Left lung (tissue), 10 donors: ENCODE measurements around the gene CHPF. TPM values are rescaled to one million over a fixed set of nuclear protein-coding genes. Genes with fewer than 3 reads are reported as not detected.

Experiments
- ATAC-seq: fragments of 200-7000 bp; cut with Tn5 transposase; one replicate; pipeline ENCODE4 v1.9.1; 2020; ENCODE audit warnings: moderate library complexity
- DNase-seq, 4 donors: peaks; one replicate each; pipeline ENCODE4 v3.0.0-alpha.2; 2013 to 2020
- H3K27ac ChIP-seq, 2 donors: fragments of 200-600 bp; sonication (generic) in 1 of 2; one replicate each; pipeline versions ENCODE4 v1.5.0 to v1.8.0; 2020 to 2021
- H3K27me3 ChIP-seq, 2 donors: fragments of 200-600 bp; sonication (generic) in 1 of 2; one replicate each; pipeline versions ENCODE4 v1.5.0 to v1.8.0; 2020 to 2021
- H3K36me3 ChIP-seq, 2 donors: fragments of 200-600 bp; sonication (generic) in 1 of 2; one replicate each; pipeline versions ENCODE4 v1.5.0 to v1.8.0; 2020 to 2021
- H3K4me1 ChIP-seq, 2 donors: fragments of 200-600 bp; one replicate each; pipeline ENCODE4 v1.8.0; 2021
- H3K4me3 ChIP-seq, 2 donors: fragments of 200-600 bp; sonication (generic) in 1 of 2; one replicate each; pipeline versions ENCODE4 v1.5.0 to v1.8.0; 2020 to 2021; ENCODE audit warnings: mild to moderate bottlenecking in 1 of 2
- H3K9me3 ChIP-seq, 2 donors: fragments of 200-600 bp; sonication (generic) in 1 of 2; one replicate each; pipeline versions ENCODE4 v1.5.0 to v1.8.0; 2020 to 2021
- intact Hi-C, 2 donors: fragments of 100-400 bp; cut with DNase I; formaldehyde crosslinking; loops; one replicate each; pipeline versions ENCODE4 v1.11.2 to v1.14.2; 2022
- polyA plus RNA-seq, 6 donors: library from polyadenylated mRNA; unstranded; fragments of 120-200 nt; gene quantifications; one replicate each; pipeline ENCODE4 v1.2.1, GENCODE V29; 2013; ENCODE audit not compliant: insufficient read length in 6 of 6
- total RNA-seq, 2 donors: library from RNA; stranded (reverse); fragmentation: NEBNext Ultra II Directional; extraction: Animal tissue kit (Norgen Biotek cat#: 25700); gene quantifications; one replicate each; pipeline ENCODE4 v1.2.1, GENCODE V29; 2021
- TF ChIP-seq, protein P1 (sequence below), 2 donors: fragments of 200-600 bp; sonication (generic) in 1 of 2; IDR thresholded peaks; one replicate each; pipeline versions ENCODE4 v1.5.0 to v1.8.0; 2021; ENCODE audit warnings: antibody characterized with exemption in 2 of 2
- donor health status: DM: no; HTN: yes; CAD: no.
- donor health status: DM: no; HTN: no; CAD: no.

The CHPF gene
- total and polyA plus RNA-seq, 8 donors = 18.8 to 114 (median 28.0) TPM

GRCh38 chr2:219526320-219527075 lies 17.1 kb downstream of the CHPF start:
- peaks cover 52 to 100% of the 10 kb centered on the region in 2 donors for H3K27me3 ChIP-seq
- peaks cover 0 to 12% of the 10 kb centered on the region in 2 donors for H3K4me1 ChIP-seq
- H3K36me3 ChIP-seq = no peaks in the 10 kb centered on the region
- no peaks in the 10 kb centered on the region for H3K9me3 ChIP-seq
- H3K4me3 ChIP-seq = no peak overlapping the region
- DNase-seq (peak in 1 of 4 donors; percentile 55), ATAC-seq (no peak)
- no peak overlapping the region for H3K27ac ChIP-seq
- intact Hi-C loops = loop anchor here in 1 of 2 donors (5.0 kb wide), 1 partner anchor 49 kb away; no protein-coding TSS in a partner anchor
- TF ChIP-seq, protein P1, sequence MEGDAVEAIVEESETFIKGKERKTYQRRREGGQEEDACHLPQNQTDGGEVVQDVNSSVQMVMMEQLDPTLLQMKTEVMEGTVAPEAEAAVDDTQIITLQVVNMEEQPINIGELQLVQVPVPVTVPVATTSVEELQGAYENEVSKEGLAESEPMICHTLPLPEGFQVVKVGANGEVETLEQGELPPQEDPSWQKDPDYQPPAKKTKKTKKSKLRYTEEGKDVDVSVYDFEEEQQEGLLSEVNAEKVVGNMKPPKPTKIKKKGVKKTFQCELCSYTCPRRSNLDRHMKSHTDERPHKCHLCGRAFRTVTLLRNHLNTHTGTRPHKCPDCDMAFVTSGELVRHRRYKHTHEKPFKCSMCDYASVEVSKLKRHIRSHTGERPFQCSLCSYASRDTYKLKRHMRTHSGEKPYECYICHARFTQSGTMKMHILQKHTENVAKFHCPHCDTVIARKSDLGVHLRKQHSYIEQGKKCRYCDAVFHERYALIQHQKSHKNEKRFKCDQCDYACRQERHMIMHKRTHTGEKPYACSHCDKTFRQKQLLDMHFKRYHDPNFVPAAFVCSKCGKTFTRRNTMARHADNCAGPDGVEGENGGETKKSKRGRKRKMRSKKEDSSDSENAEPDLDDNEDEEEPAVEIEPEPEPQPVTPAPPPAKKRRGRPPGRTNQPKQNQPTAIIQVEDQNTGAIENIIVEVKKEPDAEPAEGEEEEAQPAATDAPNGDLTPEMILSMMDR (IDR thresholded peaks at IDR 0.05) = no peak

- no peaks in the 10 kb centered on the region for H3K9me3 ChIP-seq
- no peaks in the 10 kb centered on the region for H3K36me3 ChIP-seq
- no peak overlapping the region for H3K4me3 ChIP-seq
- H3K27me3 ChIP-seq = peaks cover 55 to 100% of the 10 kb centered on the region in 2 donors
- intact Hi-C loops = loop anchor here in 1 of 2 donors (5.0 kb wide), 1 partner anchor 48 kb away; no protein-coding TSS in a partner anchor
- no peak for DNase-seq
- H3K4me1 ChIP-seq = peaks cover 0 to 12% of the 10 kb centered on the region in 2 donors
- TF ChIP-seq, protein P1 (IDR thresholded peaks at IDR 0.05) = no peak
- no peak overlapping the region for H3K27ac ChIP-seq
- ATAC-seq = no peak
These were observed 17.9 kb downstream of the CHPF start for GRCh38 chr2:219525533-219526232.

DNA sequence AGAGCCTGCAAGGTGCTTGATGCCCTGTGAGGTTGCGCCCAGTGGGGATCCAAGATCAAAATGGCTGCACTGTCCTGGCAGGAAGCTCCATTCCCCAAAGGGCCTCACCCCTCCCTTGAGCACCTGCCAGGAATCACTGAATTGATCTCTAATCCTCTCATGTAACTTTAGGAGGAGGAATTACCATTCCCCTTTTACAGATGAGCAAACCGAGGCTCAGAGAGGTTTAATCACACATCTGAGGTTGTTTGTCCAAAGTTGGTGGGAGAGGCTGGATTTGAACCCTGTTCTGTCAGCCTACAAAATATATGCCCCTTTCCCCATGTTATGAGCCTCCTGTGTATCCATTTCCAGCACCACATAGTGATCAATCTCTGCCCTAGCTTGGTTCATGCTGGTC lies 18.8 kb downstream of the CHPF start:
- intact Hi-C loops = loop anchor here in 1 of 2 donors (5.0 kb wide), 1 partner anchor 48 kb away; no protein-coding TSS in a partner anchor
- Histone ChIP-seq H3K9me3 (no peaks in the 10 kb centered on the region), H3K4me1 (peaks cover 0 to 9% of the 10 kb centered on the region in 2 donors), H3K27ac (no peak overlapping the region), H3K27me3 (peaks cover 54 to 100% of the 10 kb centered on the region in 2 donors), H3K4me3 (no peak overlapping the region), H3K36me3 (no peaks in the 10 kb centered on the region)
- TF ChIP-seq, protein P1 (IDR thresholded peaks at IDR 0.05) = no peak
- no peak for ATAC-seq
- DNase-seq = no peak

DNA sequence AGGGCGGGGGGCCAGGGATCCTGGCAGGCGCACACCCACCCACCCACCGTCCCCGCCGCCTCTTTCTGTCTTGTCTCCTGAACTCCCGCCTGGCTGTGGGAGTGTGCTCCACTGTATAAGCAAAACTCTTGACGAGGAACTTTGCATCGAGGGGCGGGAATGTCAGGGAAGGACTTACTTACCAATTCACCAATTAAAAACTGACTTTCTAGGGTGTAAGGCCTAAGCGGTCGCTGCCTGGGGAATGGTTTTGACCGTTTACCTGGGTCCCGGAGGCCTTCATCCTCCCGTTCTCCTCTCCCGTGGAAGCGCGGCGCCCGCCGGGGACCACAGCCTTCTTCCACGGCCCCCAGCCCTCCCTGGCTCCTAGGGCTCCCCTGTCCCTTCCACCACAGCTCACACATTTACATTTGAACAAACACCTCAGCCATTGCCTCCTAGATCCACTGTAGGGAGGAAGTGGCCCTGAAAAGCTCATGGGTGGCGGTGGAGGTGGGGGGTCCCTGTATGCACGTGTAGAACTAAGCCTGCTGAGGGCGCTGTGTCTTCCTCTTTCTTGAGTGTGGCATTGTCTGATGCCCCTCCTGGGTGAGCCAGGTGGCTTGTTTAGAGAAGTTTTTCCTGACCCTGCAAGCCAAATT lies 20.5 kb downstream of the CHPF start:
- peaks cover 44 to 100% of the 10 kb centered on the region in 2 donors for H3K27me3 ChIP-seq
- H3K9me3 ChIP-seq = no peaks in the 10 kb centered on the region
- DNase-seq (peak in 1 of 4 donors; percentile 48), ATAC-seq (no peak)
- H3K27ac ChIP-seq = no peak overlapping the region
- TF ChIP-seq, protein P1 (IDR thresholded peaks at IDR 0.05) = no peak
- H3K4me3 ChIP-seq = no peak overlapping the region
- H3K4me1 ChIP-seq = peaks cover 0 to 9% of the 10 kb centered on the region in 2 donors
- H3K36me3 ChIP-seq = no peaks in the 10 kb centered on the region
- intact Hi-C loops = no loop called here
